A549 (cell line): ENCODE results near the gene HSD17B4. TPM values are rescaled to one million over a fixed set of nuclear protein-coding genes. Genes with fewer than 3 reads are reported as not detected.
"Not testable (repeated sequence)": the region's sequence is repeated elsewhere in the genome, so short reads cannot be mapped to it uniquely, and the experiment has no call there.

Source experiments
- ATAC-seq, 2 experiments: fragments of 200-7000 bp in 1 of 2; fragments of >200 bp in 1 of 2; cut with Nextera tagmentation in 1 of 2; cut with Tn5 transposase in 1 of 2; 3 replicates each; pipeline versions ENCODE4 v1.8.0 to v1.9.1; 2018 to 2020; ENCODE audit warnings: mild to moderate bottlenecking in 1 of 2, moderate library complexity in 1 of 2
- CTCF ChIA-PET: fragments of 300-600 bp; sonication (Branson Sonifier 250); formaldehyde crosslinking; extraction: SDS; loops from one replicate; lab custom pipeline; 2021; ENCODE audit warnings: antibody characterized with exemption, inconsistent platforms; lab: Yijun Ruan, JAX
- POLR2A ChIA-PET: fragments of 350-600 bp; formaldehyde crosslinking; extraction: SDS; loops from one replicate; lab custom pipeline; 2021; ENCODE audit warnings: antibody characterized with exemption, inconsistent platforms; lab: Yijun Ruan, JAX
- DNase-seq, 2 experiments: peaks; one replicate each; pipeline versions ENCODE4 v3.0.0 to v3.0.0-alpha.2; 2011 to 2016; ENCODE audit warnings: low read depth in 1 of 2, low spot score in 1 of 2
- FAIRE-seq: peaks from 2 replicates; lab custom pipeline; 2011; peaks lifted over from hg19 to GRCh38; lab: Jason Lieb, UNC
- H3K27ac ChIP-seq, 2 experiments: fragments of >200 bp; sonication (Bioruptor Twin); formaldehyde crosslinking; 3 replicates each; pipeline ENCODE4 v1.5.1; 2016 to 2017
- H3K4me1 ChIP-seq: fragments of >200 bp; sonication (Bioruptor Twin); formaldehyde crosslinking; 3 replicates; pipeline ENCODE4 v1.6.1; 2016
- H3K4me2 ChIP-seq: fragments of >200 bp; sonication (Bioruptor Twin); formaldehyde crosslinking; 3 replicates; pipeline ENCODE4 v1.6.1; 2016
- H3K4me3 ChIP-seq: fragments of >200 bp; sonication (Bioruptor Twin); formaldehyde crosslinking; 3 replicates; pipeline ENCODE4 v1.5.1; 2016
- H3K9me3 ChIP-seq: fragments of >200 bp; sonication (Bioruptor Twin); formaldehyde crosslinking; 3 replicates; pipeline ENCODE4 v1.6.1; 2016
- ATOH8 ChIP-seq: fragments of 250-450 bp; sonication (Bioruptor Pico); IDR thresholded peaks from 2 replicates; pipeline ENCODE4 v1.5.0; 2020; ENCODE audit warnings: low read depth, mild to moderate bottlenecking, moderate library complexity
- BHLHE40 ChIP-seq: IDR thresholded peaks from 2 replicates; pipeline ENCODE4 v1.6.1; 2012; ENCODE audit warnings: low read depth, low read length, inconsistent platforms
- CBX2 ChIP-seq: fragments of 200-600 bp; sonication (generic); IDR thresholded peaks from 2 replicates; pipeline ENCODE4 v1.6.1; 2016; ENCODE audit warnings: low read depth, mild to moderate bottlenecking, borderline replicate concordance
- CEBPB ChIP-seq, 2 experiments: fragments of >200 bp in 1 of 2; sonication (Bioruptor Twin) in 1 of 2; formaldehyde crosslinking in 1 of 2; IDR thresholded peaks; 2 replicates each; pipeline ENCODE4 v1.6.1; 2012 to 2016
- CHD4 ChIP-seq: fragments of 200-600 bp; sonication (generic); IDR thresholded peaks from 2 replicates; pipeline ENCODE4 v1.6.1; 2016; ENCODE audit warnings: antibody characterized with exemption, mild to moderate bottlenecking, borderline replicate concordance
- EP300 ChIP-seq, 2 experiments: fragments of >200 bp; sonication (Bioruptor Twin); formaldehyde crosslinking; IDR thresholded peaks; 2 replicates in 1 of 2; 3 replicates in 1 of 2; pipeline ENCODE4 v1.6.1; 2016 to 2017
- HES2 ChIP-seq: fragments of >200 bp; sonication (Bioruptor Twin); formaldehyde crosslinking; IDR thresholded peaks from 2 replicates; pipeline ENCODE4 v1.6.1; 2016
- HMGXB4 ChIP-seq: fragments of 250-450 bp; sonication (Bioruptor Pico); IDR thresholded peaks from 2 replicates; pipeline ENCODE4 v1.5.0; 2021; ENCODE audit warnings: mild to moderate bottlenecking, moderate library complexity, borderline replicate concordance
- RARB ChIP-seq: fragments of 250-450 bp; sonication (Bioruptor Pico); IDR thresholded peaks from 2 replicates; pipeline ENCODE4 v1.8.0; 2021; ENCODE audit warnings: mild to moderate bottlenecking, moderate library complexity
- REST ChIP-seq: fragments of 200-600 bp; sonication (generic); IDR thresholded peaks from 2 replicates; pipeline ENCODE4 v1.6.1; 2016; ENCODE audit warnings: antibody characterized with exemption, mild to moderate bottlenecking, moderate library complexity
- WGBS: methylation state at CpG from one replicate; pipeline ENCODE4 v1.1.6; 2017; ENCODE audit errors: missing lambda C conversion rate; 5-methylcytosine and 5-hydroxymethylcytosine counted together
- polyA plus RNA-seq, 4 experiments: library from polyadenylated mRNA; depleted of rRNA in 3 of 4; stranded (reverse); fragments of >200 nt; fragmentation: RNase III in 1 of 4; extraction: RNeasy Plus Mini Kit Qiagen cat#74134 plus additional on column Dnase treatment in 1 of 4; gene quantifications; 2 replicates in 3 of 4; 3 replicates in 1 of 4; pipeline ENCODE4 v1.2.3, GENCODE V29; 2011 to 2017

The HSD17B4 gene
- polyA plus RNA-seq, 2 of the 4 experiments (the other 2 are of a cell fraction) = 121 to 135 TPM

- TF ChIP-seq REST (no peak), ATOH8 (CRISPR knock-in tag) (no peak), EP300 (IDR thresholded peaks at IDR 0.05) (no peak)
Observed at GRCh38 chr5:119411361-119412278, 40.7 kb upstream of the HSD17B4 start (continued).

GRCh38 chr5:119412279-119413227, 39.7 kb upstream of the HSD17B4 start:
- no peak for FAIRE-seq
- H3K4me3 ChIP-seq = peak overlapping the region; percentile 49
- TF ChIP-seq RARB (CRISPR knock-in tag) = no peak
- TF ChIP-seq CBX2 = no peak
- TF ChIP-seq BHLHE40 = no peak
- no peak for TF ChIP-seq HMGXB4 (CRISPR knock-in tag)
- TF ChIP-seq HES2 = no peak
- TF ChIP-seq CEBPB (IDR thresholded peaks at IDR 0.05) = no peak
- no peak for TF ChIP-seq CHD4
- TF ChIP-seq, all 56 proteins: peak for 0
- H3K9me3 ChIP-seq = no peaks in the 10 kb centered on the region
- WGBS = 27% methylated on average over 9 of the region's 9 CpGs
- ATAC-seq = no peak; a peak in 1 of 6 replicates
- peak overlapping the region; percentile 80 for H3K4me2 ChIP-seq
- ChIA-PET CTCF (interaction anchor here (0.6 to 8.9 kb wide), 85 partner anchors 11 to 620 kb away, joined by 3 to 173 read pairs (median 6); partner anchors contain the start of genes DMXL1, DTWD2 and HSD17B4), POLR2A (interaction anchor here (2.0 to 3.3 kb wide), 3 partner anchors 145 to 425 kb away, joined by 5 to 22 read pairs (median 11); partner anchors contain the start of genes DMXL1 and DTWD2)
- no peak for DNase-seq
- no peak overlapping the region; a peak in 1 of 6 replicates for H3K27ac ChIP-seq
- peaks cover 14% of the 10 kb centered on the region; the same call in 2 of the 3 replicates for H3K4me1 ChIP-seq

- H3K4me3 ChIP-seq, H3K9me3 ChIP-seq, H3K4me2 ChIP-seq, H3K27ac ChIP-seq, FAIRE-seq, DNase-seq, ATAC-seq, POLR2A ChIA-PET: not testable (repeated sequence)
- peaks cover 14% of the 10 kb centered on the region; the same call in 2 of the 3 replicates for H3K4me1 ChIP-seq
- CTCF ChIA-PET = interaction anchor here (2.8 to 8.9 kb wide), 2 partner anchors 100 to 427 kb away, joined by 28 to 173 read pairs; partner anchors contain the start of gene DTWD2
- 85% methylated on average over 13 of the region's 13 CpGs for WGBS
Observed at GRCh38 chr5:119414124-119414734, 38.1 kb upstream of the HSD17B4 start.
